ENCODE measurements around the gene CRYGB. TPM values are rescaled to one million over a fixed set of nuclear protein-coding genes. Genes with fewer than 3 reads are reported as not detected.

CRYGB gene
- total RNA-seq, 6 experiments from 2014 or later: not detected

- no peak overlapping the region for H3K4me3 ChIP-seq
- no peaks in the 10 kb centered on the region for H3K9me3 ChIP-seq
- H3K27me3 ChIP-seq: no peaks in the 10 kb centered on the region
- ATAC-seq (peak; percentile 99 to 100 (median 100)), DNase-seq (peak; percentile 67 to 84 (median 74))
- intact Hi-C loops (cut with DNase I): loop anchor here in 1 of 2 donors (10.0 kb wide), 1 partner anchor 80 kb away; the partner anchor contains the start of gene IDH1
- no peaks in the 10 kb centered on the region for H3K36me3 ChIP-seq
- TF ChIP-seq POLR2A (IDR thresholded peaks at IDR 0.05) (no peak), CTCF (IDR thresholded peaks at IDR 0.05) (peak; percentile 91 to 94 (median 93))
- peaks cover 0 to 10% (median 0%) of the 10 kb centered on the region in 4 donors for H3K4me1 ChIP-seq
- H3K27ac ChIP-seq: no peak overlapping the region
- 13% methylated on average over 16 of the region's 21 CpGs for WGBS (ENCODE audit: insufficient coverage, low coverage, low lambda C conversion rate, missing lambda C conversion rate)
Observed at GRCh38 chr2:208175069-208175839, 29.3 kb upstream of the CRYGB start.

GRCh38 chr2:208174144-208174543, 28.2 kb upstream of the CRYGB start:
- no peaks in the 10 kb centered on the region for H3K36me3 ChIP-seq
- ATAC-seq (no peak), DNase-seq (no peak)
- TF ChIP-seq POLR2A (IDR thresholded peaks at IDR 0.05): no peak
- no peak for TF ChIP-seq CTCF (IDR thresholded peaks at IDR 0.05)
- intact Hi-C loops (cut with DNase I): loop anchor here in 1 of 2 donors (10.0 kb wide), 1 partner anchor 81 kb away; the partner anchor contains the start of gene IDH1
- H3K27ac ChIP-seq: no peak overlapping the region
- H3K4me3 ChIP-seq: no peak overlapping the region
- WGBS (ENCODE audit: insufficient coverage, low coverage, low lambda C conversion rate, missing lambda C conversion rate): 79% methylated on average over 9 of the region's 9 CpGs
- H3K4me1 ChIP-seq: peaks cover 0 to 10% (median 0%) of the 10 kb centered on the region in 4 donors
- no peaks in the 10 kb centered on the region for H3K27me3 ChIP-seq
- no peaks in the 10 kb centered on the region for H3K9me3 ChIP-seq

GRCh38 chr2:208172125-208172524, 26.2 kb upstream of the CRYGB start:
- TF ChIP-seq CTCF (IDR thresholded peaks at IDR 0.05) (no peak), POLR2A (IDR thresholded peaks at IDR 0.05) (no peak)
- no peaks in the 10 kb centered on the region for H3K27me3 ChIP-seq
- peaks cover 0 to 10% (median 0%) of the 10 kb centered on the region in 4 donors for H3K4me1 ChIP-seq
- H3K27ac ChIP-seq: no peak overlapping the region
- WGBS (ENCODE audit: insufficient coverage, low coverage, low lambda C conversion rate, missing lambda C conversion rate): 12% methylated on average over 3 of the region's 4 CpGs
- intact Hi-C loops (cut with DNase I): loop anchor here in 1 of 2 donors (10.0 kb wide), 1 partner anchor 83 kb away; the partner anchor contains the start of gene IDH1
- H3K4me3 ChIP-seq: no peak overlapping the region
- ATAC-seq (peak; percentile 16 to 34 (median 26)), DNase-seq (no peak)
- no peaks in the 10 kb centered on the region for H3K9me3 ChIP-seq
- no peaks in the 10 kb centered on the region for H3K36me3 ChIP-seq

- 79% methylated on average over 2 of the region's 2 CpGs for WGBS (ENCODE audit: insufficient coverage, low coverage, low lambda C conversion rate, missing lambda C conversion rate)
Observed at GRCh38 chr2:208164951-208165755, 19.2 kb upstream of the CRYGB start.

More at GRCh38 chr2:208164951-208165755, 19.2 kb upstream of the CRYGB start:
- TF ChIP-seq POLR2A (IDR thresholded peaks at IDR 0.05): no peak
- TF ChIP-seq CTCF (IDR thresholded peaks at IDR 0.05): no peak
- no peaks in the 10 kb centered on the region for H3K4me1 ChIP-seq
- no peak overlapping the region for H3K4me3 ChIP-seq
- DNase-seq (no peak), ATAC-seq (no peak)
- H3K9me3 ChIP-seq: no peaks in the 10 kb centered on the region
- intact Hi-C loops (cut with DNase I): no loop called here
- H3K36me3 ChIP-seq: no peaks in the 10 kb centered on the region
- H3K27me3 ChIP-seq: no peaks in the 10 kb centered on the region
- H3K27ac ChIP-seq: no peak overlapping the region

Measured in right lobe of liver (tissue), 6 donors.